Osteoblast (primary cell): ENCODE results near the gene ARMH1. TPM values are rescaled to one million over a fixed set of nuclear protein-coding genes. Genes with fewer than 3 reads are reported as not detected.

Experiments used
- DNase-seq: peaks from one replicate; pipeline ENCODE4 v3.0.0; 2011; ENCODE audit warnings: low spot score, mixed read lengths; ENCODE audit not compliant: insufficient read length; ENCODE audit errors: missing footprints
- H2AFZ ChIP-seq: 2 replicates; pipeline ENCODE4 v1.6.0; 2011; ENCODE audit warnings: mild to moderate bottlenecking, low read length
- H3K27ac ChIP-seq: 2 replicates; pipeline ENCODE4 v1.5.1; 2011; ENCODE audit warnings: mild to moderate bottlenecking, low read depth, low read length, moderate library complexity
- H3K27me3 ChIP-seq: 2 replicates; pipeline ENCODE4 v1.6.0; 2012; ENCODE audit warnings: mild to moderate bottlenecking, control low read depth, inconsistent platforms, low read length, moderate library complexity; ENCODE audit not compliant: insufficient read depth
- H3K36me3 ChIP-seq: 2 replicates; pipeline ENCODE4 v1.5.1; 2011; ENCODE audit warnings: mild to moderate bottlenecking, low read length, control low read depth, moderate library complexity; ENCODE audit not compliant: insufficient read depth
- H3K4me1 ChIP-seq: 2 replicates; pipeline ENCODE4 v1.5.1; 2011; ENCODE audit warnings: mild to moderate bottlenecking, low read length, control low read depth, moderate library complexity; ENCODE audit not compliant: insufficient read depth
- H3K4me2 ChIP-seq: 2 replicates; pipeline ENCODE4 v1.6.0; 2011; ENCODE audit warnings: mild to moderate bottlenecking, low read length; ENCODE audit not compliant: insufficient read depth
- H3K4me3 ChIP-seq: fragments of 200-600 bp; sonication (generic); 3 replicates; pipeline ENCODE4 v1.5.1; 2012; ENCODE audit warnings: mild to moderate bottlenecking, low read length, inconsistent platforms; ENCODE audit not compliant: insufficient read depth
- H3K79me2 ChIP-seq: 2 replicates; pipeline ENCODE4 v1.6.0; 2012; ENCODE audit warnings: mild to moderate bottlenecking, low read length, control low read depth, inconsistent platforms; ENCODE audit not compliant: insufficient read depth
- H3K9me3 ChIP-seq: 2 replicates; pipeline ENCODE4 v1.5.1; 2011; ENCODE audit warnings: low read depth, low read length, control low read depth
- H4K20me1 ChIP-seq: 2 replicates; pipeline ENCODE4 v1.6.0; 2012; ENCODE audit warnings: mild to moderate bottlenecking, low read length, control low read depth; ENCODE audit not compliant: insufficient read depth
- total RNA-seq: library from RNA; depleted of rRNA; stranded (reverse); fragments of >200 nt; gene quantifications from 2 replicates; pipeline ENCODE4 v1.2.3, GENCODE V29; 2012
- TF ChIP-seq, protein P1 (sequence below): IDR thresholded peaks from 2 replicates; pipeline ENCODE4 v1.5.1; 2011; ENCODE audit warnings: mild to moderate bottlenecking, low read depth, low read length, moderate library complexity; ENCODE audit errors: extremely low read depth

Gene ARMH1
- total RNA-seq, 1 donor, result 4.3 TPM

DNA sequence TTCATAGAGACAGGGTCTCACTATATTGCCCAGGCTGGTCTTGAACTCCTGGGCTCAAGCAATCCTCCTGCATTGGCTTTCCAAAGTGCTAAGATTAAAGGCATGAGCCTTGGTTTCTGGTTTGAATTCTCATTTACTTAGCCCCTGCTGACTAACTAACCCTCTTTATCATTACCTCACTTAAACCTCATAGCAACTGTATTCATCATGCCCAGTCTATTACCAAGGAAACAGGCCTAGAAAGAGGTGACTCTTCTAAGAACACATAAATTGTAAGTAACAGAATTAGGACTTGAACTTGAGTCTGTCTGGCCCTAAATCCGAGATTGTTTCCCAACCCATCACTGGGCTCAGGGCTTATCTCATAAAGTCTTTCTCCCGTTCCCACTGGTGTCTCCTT is 44.4 kb upstream of the ARMH1 start:
- H3K27me3 ChIP-seq, result no peaks in the 10 kb centered on the region
- peaks cover 46% of the 10 kb centered on the region for H3K4me1 ChIP-seq
- peaks cover 11% of the 10 kb centered on the region for H4K20me1 ChIP-seq
- no peak overlapping the region for H3K4me3 ChIP-seq
- H2AFZ ChIP-seq, result no peak overlapping the region
- peaks cover 27% of the 10 kb centered on the region for H3K79me2 ChIP-seq
- peak overlapping the region; percentile 93 for H3K27ac ChIP-seq
- peaks cover 14% of the 10 kb centered on the region for H3K36me3 ChIP-seq
- TF ChIP-seq, protein P1, sequence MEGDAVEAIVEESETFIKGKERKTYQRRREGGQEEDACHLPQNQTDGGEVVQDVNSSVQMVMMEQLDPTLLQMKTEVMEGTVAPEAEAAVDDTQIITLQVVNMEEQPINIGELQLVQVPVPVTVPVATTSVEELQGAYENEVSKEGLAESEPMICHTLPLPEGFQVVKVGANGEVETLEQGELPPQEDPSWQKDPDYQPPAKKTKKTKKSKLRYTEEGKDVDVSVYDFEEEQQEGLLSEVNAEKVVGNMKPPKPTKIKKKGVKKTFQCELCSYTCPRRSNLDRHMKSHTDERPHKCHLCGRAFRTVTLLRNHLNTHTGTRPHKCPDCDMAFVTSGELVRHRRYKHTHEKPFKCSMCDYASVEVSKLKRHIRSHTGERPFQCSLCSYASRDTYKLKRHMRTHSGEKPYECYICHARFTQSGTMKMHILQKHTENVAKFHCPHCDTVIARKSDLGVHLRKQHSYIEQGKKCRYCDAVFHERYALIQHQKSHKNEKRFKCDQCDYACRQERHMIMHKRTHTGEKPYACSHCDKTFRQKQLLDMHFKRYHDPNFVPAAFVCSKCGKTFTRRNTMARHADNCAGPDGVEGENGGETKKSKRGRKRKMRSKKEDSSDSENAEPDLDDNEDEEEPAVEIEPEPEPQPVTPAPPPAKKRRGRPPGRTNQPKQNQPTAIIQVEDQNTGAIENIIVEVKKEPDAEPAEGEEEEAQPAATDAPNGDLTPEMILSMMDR, result no peak
- no peaks in the 10 kb centered on the region for H3K9me3 ChIP-seq
- peak overlapping the region; percentile 45 for H3K4me2 ChIP-seq
- DNase-seq, result no peak

- Histone ChIP-seq H3K36me3 (peaks cover 26% of the 10 kb centered on the region), H3K79me2 (peaks cover 32% of the 10 kb centered on the region), H3K4me3 (peak overlapping the region; percentile 76), H3K27me3 (no peaks in the 10 kb centered on the region), H2AFZ (peak overlapping the region; percentile 88), H3K27ac (peak overlapping the region; percentile 93), H4K20me1 (peaks cover 17% of the 10 kb centered on the region), H3K9me3 (no peaks in the 10 kb centered on the region), H3K4me2 (peak overlapping the region; percentile 77), H3K4me1 (peaks cover 46% of the 10 kb centered on the region)
- TF ChIP-seq, protein P1, result no peak
- DNase-seq, result no peak
Measured at GRCh38 chr1:44631333-44631646, 43.2 kb upstream of the ARMH1 start.

DNA sequence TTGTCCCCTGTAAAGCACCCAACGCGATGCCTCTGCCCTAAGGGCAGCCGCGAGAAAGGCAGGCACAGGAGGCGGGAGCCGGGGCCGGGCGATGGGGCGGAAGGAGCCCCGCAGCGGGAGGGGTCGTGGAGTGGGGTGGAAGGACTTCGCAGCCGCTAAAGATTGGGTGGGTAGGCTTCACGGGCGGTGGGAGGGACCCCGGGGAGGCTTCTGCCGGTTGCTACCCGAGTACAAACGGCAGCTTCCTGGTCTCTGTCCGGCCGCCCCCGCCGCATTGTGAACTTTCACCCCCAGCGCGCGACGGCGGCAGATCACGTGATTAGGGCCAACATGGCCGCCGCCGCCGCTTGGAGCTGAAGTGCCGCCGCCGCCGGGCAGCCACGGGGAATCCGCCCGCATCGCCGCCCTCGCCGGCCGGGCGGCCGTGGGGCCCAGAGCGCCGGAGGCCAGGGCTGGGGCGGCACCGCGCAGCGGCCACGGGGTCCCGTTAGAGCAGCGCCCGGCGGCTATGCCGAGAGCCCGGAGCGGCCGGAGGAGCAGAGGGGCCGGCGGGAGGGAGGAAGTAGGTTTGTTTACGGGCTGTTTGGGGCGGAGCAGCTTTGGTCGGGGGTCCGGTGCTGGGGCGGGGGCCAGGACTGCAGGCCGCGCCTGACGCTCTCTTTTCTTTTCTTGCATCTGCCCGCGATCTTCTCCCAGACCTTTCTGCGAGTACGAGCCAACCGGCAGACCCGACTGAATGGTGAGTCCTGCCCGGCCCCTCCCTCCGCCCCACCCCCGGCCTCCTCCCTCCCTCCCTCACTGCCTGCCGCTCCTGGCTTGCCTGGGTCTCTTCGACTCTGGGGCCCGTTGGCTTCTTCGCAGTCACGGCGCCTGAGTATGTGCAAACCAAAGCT is 42.6 kb upstream of the ARMH1 start:
- Histone ChIP-seq H3K4me2 (peak overlapping the region; percentile 89), H3K4me3 (peak overlapping the region; percentile 76), H3K9me3 (no peaks in the 10 kb centered on the region), H3K36me3 (peaks cover 32% of the 10 kb centered on the region), H3K4me1 (peaks cover 46% of the 10 kb centered on the region), H4K20me1 (peaks cover 17% of the 10 kb centered on the region), H3K27me3 (no peaks in the 10 kb centered on the region), H3K27ac (peak overlapping the region; percentile 93), H2AFZ (peak overlapping the region; percentile 88), H3K79me2 (peaks cover 32% of the 10 kb centered on the region)
- peak; percentile 99 for DNase-seq
- TF ChIP-seq, protein P1, result no peak

GRCh38 chr1:44632598-44632997 is 41.9 kb upstream of the ARMH1 start:
- Histone ChIP-seq H2AFZ (peak overlapping the region; percentile 33), H3K4me1 (peaks cover 46% of the 10 kb centered on the region), H3K4me3 (peak overlapping the region; percentile 76), H3K9me3 (no peaks in the 10 kb centered on the region), H3K36me3 (peaks cover 39% of the 10 kb centered on the region), H4K20me1 (peaks cover 21% of the 10 kb centered on the region), H3K27me3 (no peaks in the 10 kb centered on the region), H3K79me2 (peaks cover 32% of the 10 kb centered on the region), H3K4me2 (peak overlapping the region; percentile 89), H3K27ac (peak overlapping the region; percentile 93)
- DNase-seq, result no peak
- TF ChIP-seq, protein P1, result no peak
